ENCODE measurements around the gene KIF5B. TPM values are rescaled to one million over a fixed set of nuclear protein-coding genes. Genes with fewer than 3 reads are reported as not detected.
A peak's percentile ranks its signal among the peaks of the same experiment; 100 is the strongest.

The KIF5B gene
- total and polyA plus RNA-seq, 9 of the 15 experiments (the other 6 are each of a cell fraction or from before 2014, with no cell fraction given) = 24.4 to 94.4 (median 68.9) TPM

DNA sequence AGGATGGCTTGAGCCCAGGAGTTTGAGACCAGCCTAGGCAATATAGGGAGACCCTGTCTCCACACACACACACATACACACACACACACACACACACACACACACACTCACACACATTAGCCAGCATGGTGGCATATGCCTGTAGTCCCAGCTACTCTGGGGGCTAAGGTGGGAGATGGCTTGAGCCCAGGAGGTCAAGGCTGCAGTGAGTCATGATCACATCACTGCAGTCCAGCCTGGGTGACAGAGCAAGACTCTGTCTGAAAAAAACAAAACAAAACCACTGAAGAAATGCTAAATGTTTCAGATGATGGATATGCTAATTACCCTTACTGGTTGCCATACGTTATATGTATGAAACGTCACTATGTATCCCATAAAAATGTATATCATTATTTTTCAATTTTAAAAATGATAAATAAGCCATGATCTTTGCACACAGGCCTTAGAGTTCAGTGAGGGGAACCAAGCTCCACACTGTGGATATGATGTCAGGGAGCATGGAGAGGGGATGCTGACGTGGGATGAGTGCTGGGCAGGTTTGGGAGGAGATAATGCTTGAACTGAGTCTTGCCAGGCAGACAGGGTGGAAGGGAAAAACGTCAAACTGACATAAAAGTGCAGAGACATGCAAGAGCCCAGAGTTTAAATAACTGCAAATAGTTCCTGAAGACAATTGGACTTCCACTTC lies 81.6 kb downstream of the KIF5B start (continued):
- TF ChIP-seq ZBTB7A (IDR thresholded peaks at IDR 0.05; ENCODE audit: borderline replicate concordance, control insufficient read depth, low read depth, low read length) = peak; percentile 79; the same call in 1 of the 2 replicates
- TF ChIP-seq FOSL1 (tag; conservative IDR thresholded peaks at IDR 0.05) = peak; percentile 83
- no peak for TF ChIP-seq EZH2 (IDR thresholded peaks at IDR 0.05; ENCODE audit: borderline replicate concordance, low read depth, low read length)
- TF ChIP-seq ZNF764 (CRISPR knock-in tag; IDR thresholded peaks at IDR 0.05; ENCODE audit: low read depth) = no peak
- 0 out of 2 replicates have a peak, but pooled peaks have one; percentile 37 for TF ChIP-seq SMARCA5 (IDR thresholded peaks at IDR 0.05)
- TF ChIP-seq ZEB2 (IDR thresholded peaks at IDR 0.05) = 0 out of 2 replicates have a peak, but pooled peaks have one; percentile 18
- no peak for TF ChIP-seq TCF7 (IDR thresholded peaks at IDR 0.05; ENCODE audit: borderline replicate concordance)
- TF ChIP-seq JUN (IDR thresholded peaks at IDR 0.05; ENCODE audit: borderline replicate concordance, low read depth, low read length) = peak; percentile 55; the same call in 1 of the 2 replicates
- no peak for TF ChIP-seq JUN (CRISPR knock-in tag; IDR thresholded peaks at IDR 0.05; ENCODE audit: borderline replicate concordance)
- TF ChIP-seq SMARCE1 (IDR thresholded peaks at IDR 0.05) = peak; percentile 74
- TF ChIP-seq SMARCA4 (IDR thresholded peaks at IDR 0.05) = peak; percentile 63

GRCh38 chr10:31972519-31973041 lies 83.6 kb downstream of the KIF5B start:
- Histone ChIP-seq H3K9me3 (replicated peaks; ENCODE audit: control insufficient read depth, insufficient read depth, low read depth, low read length) (no peaks in the 10 kb centered on the region), H3K27me3 (ENCODE audit: control insufficient read depth in 2 of 2, insufficient read depth in 2 of 2, low read length in 2 of 2) (no peaks in the 10 kb centered on the region), H3K27ac (ENCODE audit: extremely low read depth, low read depth, low read length) (peak overlapping the region; percentile 58), H3K4me2 (ENCODE audit: insufficient read depth, low read length) (peak overlapping the region; percentile 49; the same call in 1 of the 2 replicates), H3K79me2 (ENCODE audit: control insufficient read depth, insufficient read depth, low read length) (no peaks in the 10 kb centered on the region), H3K4me1 (replicated peaks in 1 of 2; ENCODE audit: control insufficient read depth in 2 of 2, insufficient read depth in 2 of 2, low read length in 2 of 2) (peaks cover 34 to 40% of the 10 kb centered on the region in 2 experiments), H4K20me1 (replicated peaks; ENCODE audit: control insufficient read depth, insufficient read depth, low read length) (no peaks in the 10 kb centered on the region), H3K9me1 (ENCODE audit: control insufficient read depth, insufficient read depth, low read length) (no peaks in the 10 kb centered on the region), H3K9ac (ENCODE audit: insufficient read depth in 1 of 2, low read depth in 2 of 2, low read length in 2 of 2) (peak overlapping the region in 1 of 2 experiments; percentile 24; a peak in 1 of 4 replicates), H3K4me3 (no peak overlapping the region), H2AFZ (ENCODE audit: low read depth, low read length) (peak overlapping the region; percentile 33), H3K36me3 (ENCODE audit: control insufficient read depth, insufficient read depth, low read length) (no peaks in the 10 kb centered on the region)
- BruUV-seq (replicated peaks) = no TSS peak
- FAIRE-seq = peak; percentile 97
- intact Hi-C loops (cut with micrococcal nuclease) = loop anchor here (2.0 kb wide), 2 partner anchors 20 to 44 kb away; partner anchors contain the start of gene ARHGAP12
- CTCF ChIA-PET (ENCODE audit: low intra/inter-chr PET ratio) = no interaction called here
- in situ Hi-C loops (cut with MboI) = no loop called here
- DNase-seq (ENCODE audit: extremely low read depth in 1 of 4, low spot score in 3 of 4) = peak; percentile 71 to 96 (median 79)
- POLR2A ChIA-PET = interaction anchor here (0.7 to 3.2 kb wide), 6 partner anchors 9 to 1515 kb away, joined by 3 to 13 read pairs (median 4); no protein-coding TSS in a partner anchor
- WGBS (ENCODE audit: insufficient coverage, low coverage, missing lambda C conversion rate) = 3% methylated on average over 9 of the region's 9 CpGs
- peak; percentile 98 for ATAC-seq
- TF ChIP-seq JUNB (CRISPR knock-in tag; conservative IDR thresholded peaks at IDR 0.05) (no peak), IFI16 (CRISPR knock-in tag; IDR thresholded peaks at IDR 0.05) (no peak), BMI1 (IDR thresholded peaks at IDR 0.05; ENCODE audit: low read length) (no peak), NRF1 (conservative IDR thresholded peaks at IDR 0.05 in 1 of 2, IDR thresholded peaks at IDR 0.05 in 1 of 2) (peak; percentile 51 to 63; a peak in 3 of 4 replicates), SFPQ (IDR thresholded peaks at IDR 0.05; ENCODE audit: low read depth, low read length) (no peak), TCF7L2 (IDR thresholded peaks at IDR 0.05; ENCODE audit: low read depth, low read length) (peak; percentile 26; the same call in 1 of the 2 replicates), CTBP1 (IDR thresholded peaks at IDR 0.05; ENCODE audit: borderline replicate concordance) (peak; percentile 99), ZNF740 (CRISPR knock-in tag; IDR thresholded peaks at IDR 0.05) (no peak), ZNF740 (tag; IDR thresholded peaks at IDR 0.05) (no peak)

All from K562 (cell line).